ENCODE results near the gene TMPRSS11D.

GRCh38 chr4:67909905-67910584, 26.2 kb upstream of the TMPRSS11D start:
- no peak for TF ChIP-seq POLR2AphosphoS5 (IDR thresholded peaks at IDR 0.05; ENCODE audit: low read depth, low read length)
- TF ChIP-seq POLR2A (IDR thresholded peaks at IDR 0.05; ENCODE audit: low read depth, low read length), result no peak
- TF ChIP-seq TAF1 (IDR thresholded peaks at IDR 0.05; ENCODE audit: low read depth, low read length), result no peak

All from GM12891 (cell line).